COR-L47 (cell line): Measurements from ENCODE around the gene STAT3.
"Not testable (repeated sequence)": the region's sequence is repeated elsewhere in the genome, so short reads cannot be mapped to it uniquely, and the experiment has no call there.

ENCODE experiments used
- DNase-seq: peaks from one replicate; lab custom pipeline; 2025; lab: John Stamatoyannopoulos, UW

Gene STAT3

DNA sequence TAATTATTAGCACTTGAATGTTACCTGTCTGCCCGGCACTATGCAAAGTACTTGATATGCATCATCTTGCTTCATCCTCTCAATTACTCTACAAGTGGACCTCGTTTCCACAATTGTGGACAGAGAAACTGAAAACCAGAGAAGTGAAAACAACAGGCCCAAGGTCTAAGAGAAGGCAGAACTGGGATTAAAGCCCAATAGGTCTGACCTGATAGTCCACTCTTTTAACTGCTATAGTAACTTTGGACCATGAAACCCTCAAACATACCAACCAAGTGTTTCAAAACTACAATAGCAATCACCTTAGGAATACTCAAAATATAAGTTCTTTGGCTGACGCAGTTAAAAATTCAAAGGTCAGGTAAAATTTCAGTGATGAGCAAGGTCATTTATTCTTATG lies 7.3 kb downstream of the STAT3 start:
- no peak for DNase-seq

- peak; percentile 12 for DNase-seq
Observed at GRCh38 chr17:42378959-42379594, 9.2 kb downstream of the STAT3 start.

GRCh38 chr17:42378359-42378958 lies 9.8 kb downstream of the STAT3 start:
- DNase-seq, result no peak

DNA sequence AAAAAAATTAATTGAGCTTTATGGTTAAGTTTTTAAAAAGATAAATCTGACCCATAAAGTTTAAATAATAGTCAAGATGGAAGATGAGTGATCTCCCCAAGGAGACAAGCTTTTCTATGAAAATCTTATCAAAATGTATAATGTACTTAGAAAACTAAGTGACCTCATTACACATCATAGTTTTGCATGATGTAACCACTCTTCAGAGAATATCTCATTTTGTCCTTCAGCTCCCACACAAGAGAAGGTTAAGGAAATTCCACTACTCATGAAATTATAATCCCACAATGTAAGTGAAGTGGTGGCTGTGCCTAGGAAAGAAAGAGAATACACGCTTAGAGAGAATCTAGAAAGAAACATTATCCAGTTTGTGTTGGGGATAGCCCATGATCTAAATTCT lies 14.3 kb downstream of the STAT3 start:
- DNase-seq, result no peak

DNA sequence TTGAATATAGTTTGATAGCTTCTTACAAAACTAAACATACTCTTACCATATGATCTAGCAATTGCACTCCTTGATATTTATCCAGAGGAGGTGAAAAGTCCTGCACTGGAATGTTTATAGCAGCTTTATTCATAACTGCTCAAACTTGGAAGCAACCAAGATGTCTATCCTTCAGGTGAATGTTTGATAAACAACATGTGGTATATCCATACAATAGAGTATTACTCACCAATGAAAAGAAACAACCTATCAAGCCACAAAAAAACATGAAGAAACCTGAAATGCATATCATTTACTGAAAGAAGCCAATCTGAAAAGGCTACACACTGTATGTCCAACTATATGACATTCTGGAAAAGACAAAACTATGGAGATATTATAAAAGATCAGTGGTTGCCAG lies 16.1 kb downstream of the STAT3 start:
- no peak for DNase-seq

DNA sequence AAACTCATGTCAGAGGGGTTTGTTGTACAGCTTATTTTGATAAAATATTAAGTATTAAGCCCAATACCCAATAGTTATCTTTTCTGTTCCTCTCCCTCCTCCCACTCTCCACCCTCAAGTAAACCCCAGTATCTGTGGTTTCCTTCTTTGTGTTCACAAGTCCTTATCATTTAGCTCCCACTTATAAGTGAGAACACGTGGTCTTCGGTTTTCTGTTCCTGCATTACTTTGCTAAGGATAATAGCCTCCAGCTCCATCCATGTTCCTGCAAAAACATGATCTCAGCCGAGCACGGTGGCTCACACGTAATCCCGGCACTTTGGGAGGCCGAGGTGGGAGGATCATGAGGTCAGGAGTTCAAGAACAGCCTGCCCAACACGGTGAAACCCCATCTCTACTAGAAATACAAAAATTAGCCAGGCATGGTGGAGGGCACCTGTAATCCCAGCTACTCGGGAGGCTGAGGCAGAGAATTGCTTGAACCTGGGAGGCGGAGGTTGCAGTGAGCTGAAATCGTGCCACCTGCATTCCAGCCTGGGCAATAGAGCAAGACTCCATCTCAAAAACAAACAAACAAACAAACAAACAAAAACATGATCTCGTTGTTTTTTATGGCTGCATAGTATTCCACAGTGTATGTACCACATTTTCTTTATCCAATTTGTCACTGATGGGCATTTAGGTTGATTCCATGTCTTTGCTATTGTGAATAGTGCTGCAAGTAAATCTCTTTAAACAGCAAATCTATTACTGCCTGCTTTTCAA lies 19.3 kb downstream of the STAT3 start:
- DNase-seq, result not testable (repeated sequence)

GRCh38 chr17:42368310-42368709 lies 19.9 kb downstream of the STAT3 start:
- DNase-seq, result not testable (repeated sequence)

- not testable (repeated sequence) for DNase-seq
Observed at GRCh38 chr17:42366176-42367023, 21.8 kb downstream of the STAT3 start.

GRCh38 chr17:42365136-42365535 lies 23.1 kb downstream of the STAT3 start:
- no peak for DNase-seq

DNA sequence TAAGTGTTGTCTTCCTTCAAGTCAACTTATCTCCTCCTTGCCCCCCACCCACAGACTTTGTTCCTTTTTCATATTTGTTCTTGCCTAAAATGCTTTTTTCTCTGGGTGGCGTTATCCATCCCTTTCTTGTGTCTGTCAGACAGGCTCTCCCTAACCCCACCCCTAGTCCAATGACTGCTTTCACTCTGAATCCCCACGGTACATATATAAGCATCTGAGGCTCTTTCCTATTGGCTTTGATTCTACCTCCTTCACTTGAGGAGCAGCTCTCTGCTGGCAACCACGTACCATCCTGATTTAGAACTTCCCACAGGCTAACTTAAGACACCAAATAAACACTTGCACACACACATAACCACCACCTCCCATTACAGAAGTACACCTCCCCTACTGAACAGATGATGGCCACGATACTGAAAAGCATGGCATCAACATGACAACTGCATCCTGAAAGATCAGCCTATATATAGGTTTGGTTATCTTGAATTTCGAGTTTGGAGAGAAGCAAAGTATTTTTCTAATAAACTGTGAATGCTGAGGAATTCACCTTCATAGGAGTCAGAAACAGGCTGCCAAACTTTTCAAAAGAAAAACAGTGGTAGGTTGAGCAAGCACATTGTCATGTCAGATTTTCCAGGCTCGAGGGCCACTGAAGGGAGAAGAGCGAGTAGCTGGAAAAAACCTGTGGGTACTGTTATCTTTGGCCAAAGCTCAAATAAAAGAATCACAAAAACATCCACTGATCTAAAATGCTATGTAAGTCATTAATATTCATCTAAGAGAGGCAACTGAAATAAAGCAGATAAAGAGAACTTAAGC lies 24.3 kb downstream of the STAT3 start:
- no peak for DNase-seq

GRCh38 chr17:42363231-42363630 lies 25.0 kb downstream of the STAT3 start:
- DNase-seq, result no peak

- DNase-seq, result no peak
Observed at GRCh38 chr17:42362245-42362961, 25.8 kb downstream of the STAT3 start.

- peak; percentile 12 for DNase-seq
Observed at GRCh38 chr17:42361781-42362186, 26.5 kb downstream of the STAT3 start.

DNA sequence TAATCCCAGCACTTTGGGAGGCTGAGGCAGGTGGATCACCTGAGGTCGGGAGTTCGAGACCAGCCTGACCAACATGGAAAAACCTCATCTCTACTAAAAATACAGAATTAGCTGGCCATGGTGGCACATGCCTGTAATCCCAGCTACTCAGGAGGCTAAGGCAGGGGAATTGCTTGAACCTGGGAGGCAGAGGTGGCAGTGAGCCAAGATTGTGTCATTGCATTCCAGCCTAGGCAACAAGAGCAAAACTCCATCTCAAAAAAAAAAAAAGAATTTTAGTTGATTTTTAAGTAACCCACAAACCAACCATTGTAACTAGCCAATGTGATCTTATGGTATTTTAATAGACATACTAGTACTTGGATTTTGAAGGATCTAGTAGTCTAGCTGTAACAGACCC lies 27.9 kb downstream of the STAT3 start:
- DNase-seq, result not testable (repeated sequence)

DNA sequence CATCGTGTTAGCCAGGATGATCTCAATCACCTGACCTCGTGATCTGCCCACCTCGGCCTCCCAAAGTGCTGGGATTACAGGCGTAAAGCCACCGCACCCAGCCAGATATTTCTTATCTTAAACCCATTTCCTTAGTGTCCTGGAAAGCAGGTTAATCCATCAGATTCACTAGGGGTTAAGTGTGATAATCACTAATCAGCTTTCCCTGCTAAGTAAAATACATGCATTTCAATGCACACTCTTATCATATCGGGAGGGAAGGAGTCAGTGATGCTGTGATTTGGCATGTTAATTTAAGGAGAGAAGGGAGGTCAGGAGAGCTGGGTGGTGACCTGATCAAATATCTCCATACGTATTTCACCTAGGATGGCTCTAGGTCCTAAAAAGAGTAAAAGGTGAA lies 29.1 kb downstream of the STAT3 start:
- DNase-seq, result no peak

DNA sequence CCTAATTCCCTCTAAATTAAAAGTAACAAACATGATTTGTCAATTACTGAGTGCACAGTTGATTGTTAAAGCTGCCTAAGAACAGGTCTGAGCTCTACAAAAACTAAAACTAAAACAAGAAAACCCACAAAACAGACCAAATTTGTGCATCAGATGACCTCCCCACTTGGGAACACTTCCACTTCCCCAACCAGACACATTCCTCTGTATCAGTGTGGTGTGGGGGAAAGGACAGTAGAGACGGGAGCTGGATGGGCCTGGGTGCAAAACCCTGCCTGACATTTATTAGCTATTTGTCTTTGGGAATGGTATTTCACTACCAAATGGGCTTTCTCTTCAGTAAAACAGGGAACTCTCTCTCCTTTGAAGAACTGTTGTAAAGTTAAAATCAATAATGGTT lies 29.8 kb downstream of the STAT3 start:
- DNase-seq, result no peak

DNA sequence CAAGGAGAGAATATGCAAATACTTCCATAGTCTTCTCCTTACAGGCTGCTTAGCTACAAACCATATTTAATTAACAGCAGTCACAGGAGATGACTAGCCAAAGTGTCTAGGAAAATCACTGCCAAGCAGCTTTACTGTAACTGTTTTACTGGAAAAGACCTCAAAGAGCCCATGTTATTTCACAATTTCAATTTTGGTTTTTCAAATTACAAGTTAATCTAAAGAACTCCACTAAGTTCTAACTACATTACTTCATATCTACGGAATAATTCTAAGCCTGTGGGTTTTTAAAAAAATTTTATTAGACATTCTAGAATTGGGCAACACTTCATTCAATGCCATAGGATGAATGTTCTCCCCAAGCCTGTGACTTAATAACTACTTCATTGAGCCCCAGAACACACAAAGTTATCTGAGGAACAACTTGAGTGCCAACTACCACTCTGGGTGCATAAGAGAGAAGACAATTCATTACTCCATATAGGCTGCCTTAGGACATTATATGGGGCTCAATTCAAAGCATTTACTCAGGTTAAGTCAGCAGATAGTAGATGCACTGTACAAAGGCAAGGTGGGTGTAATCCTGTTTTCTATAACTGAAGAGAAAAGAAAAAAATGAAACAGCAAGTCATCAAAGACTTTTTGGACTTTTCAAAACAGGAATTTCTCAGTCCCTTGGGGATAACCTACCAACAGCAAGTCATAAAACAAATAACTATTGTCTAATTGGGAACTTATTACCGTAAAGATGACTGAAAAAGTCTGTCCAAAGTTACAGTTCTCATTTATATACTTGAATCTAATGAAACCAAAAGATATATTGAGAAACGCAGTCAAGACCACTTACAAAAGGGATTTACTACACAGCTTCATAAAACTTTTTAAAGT lies 33.0 kb downstream of the STAT3 start:
- DNase-seq, result no peak

GRCh38 chr17:42348104-42348503 lies 40.1 kb downstream of the STAT3 start:
- no peak for DNase-seq

GRCh38 chr17:42347606-42348005 lies 40.6 kb downstream of the STAT3 start:
- DNase-seq, result no peak

- DNase-seq, result no peak
Observed at GRCh38 chr17:42347198-42347597, 41.0 kb downstream of the STAT3 start.
